Osteoblast (primary cell): ENCODE measurements around the gene C2orf68. TPM values are rescaled to one million over a fixed set of nuclear protein-coding genes. Genes with fewer than 3 reads are reported as not detected.

Source experiments
- DNase-seq: peaks from one replicate; pipeline ENCODE4 v3.0.0; 2011; ENCODE audit warnings: low spot score, mixed read lengths; ENCODE audit not compliant: insufficient read length; ENCODE audit errors: missing footprints
- H2AFZ ChIP-seq: 2 replicates; pipeline ENCODE4 v1.6.0; 2011; ENCODE audit warnings: mild to moderate bottlenecking, low read length
- H3K27ac ChIP-seq: 2 replicates; pipeline ENCODE4 v1.5.1; 2011; ENCODE audit warnings: mild to moderate bottlenecking, low read depth, low read length, moderate library complexity
- H3K27me3 ChIP-seq: 2 replicates; pipeline ENCODE4 v1.6.0; 2012; ENCODE audit warnings: mild to moderate bottlenecking, control low read depth, inconsistent platforms, low read length, moderate library complexity; ENCODE audit not compliant: insufficient read depth
- H3K36me3 ChIP-seq: 2 replicates; pipeline ENCODE4 v1.5.1; 2011; ENCODE audit warnings: mild to moderate bottlenecking, low read length, control low read depth, moderate library complexity; ENCODE audit not compliant: insufficient read depth
- H3K4me1 ChIP-seq: 2 replicates; pipeline ENCODE4 v1.5.1; 2011; ENCODE audit warnings: mild to moderate bottlenecking, low read length, control low read depth, moderate library complexity; ENCODE audit not compliant: insufficient read depth
- H3K4me2 ChIP-seq: 2 replicates; pipeline ENCODE4 v1.6.0; 2011; ENCODE audit warnings: mild to moderate bottlenecking, low read length; ENCODE audit not compliant: insufficient read depth
- H3K4me3 ChIP-seq: fragments of 200-600 bp; sonication (generic); 3 replicates; pipeline ENCODE4 v1.5.1; 2012; ENCODE audit warnings: mild to moderate bottlenecking, low read length, inconsistent platforms; ENCODE audit not compliant: insufficient read depth
- H3K79me2 ChIP-seq: 2 replicates; pipeline ENCODE4 v1.6.0; 2012; ENCODE audit warnings: mild to moderate bottlenecking, low read length, control low read depth, inconsistent platforms; ENCODE audit not compliant: insufficient read depth
- H3K9me3 ChIP-seq: 2 replicates; pipeline ENCODE4 v1.5.1; 2011; ENCODE audit warnings: low read depth, low read length, control low read depth
- H4K20me1 ChIP-seq: 2 replicates; pipeline ENCODE4 v1.6.0; 2012; ENCODE audit warnings: mild to moderate bottlenecking, low read length, control low read depth; ENCODE audit not compliant: insufficient read depth
- total RNA-seq: library from RNA; depleted of rRNA; stranded (reverse); fragments of >200 nt; gene quantifications from 2 replicates; pipeline ENCODE4 v1.2.3, GENCODE V29; 2012
- TF ChIP-seq, protein P1 (sequence below): IDR thresholded peaks from 2 replicates; pipeline ENCODE4 v1.5.1; 2011; ENCODE audit warnings: mild to moderate bottlenecking, low read depth, low read length, moderate library complexity; ENCODE audit errors: extremely low read depth

C2orf68 gene
- total RNA-seq, 1 donor, result 23.9 TPM

DNA sequence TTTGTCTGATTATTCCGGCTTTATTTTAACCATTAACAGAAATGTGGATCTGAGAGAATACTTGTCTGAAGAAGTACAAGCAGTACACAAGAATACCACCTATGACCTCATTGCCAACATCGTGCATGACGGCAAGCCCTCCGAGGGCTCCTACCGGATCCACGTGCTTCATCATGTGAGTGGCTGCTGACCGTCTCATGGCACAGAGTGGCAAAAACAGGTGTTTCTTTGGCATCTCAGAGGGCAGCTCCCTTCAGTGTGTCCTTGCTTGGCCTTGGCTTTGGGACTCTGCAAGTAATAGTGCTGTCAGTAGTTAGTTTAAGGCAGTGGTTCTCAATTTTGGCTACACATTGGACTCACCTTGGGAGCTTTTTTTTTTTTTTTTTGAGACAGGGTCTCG is 33.0 kb upstream of the C2orf68 start:
- Histone ChIP-seq H3K4me3 (no peak overlapping the region), H4K20me1 (no peaks in the 10 kb centered on the region), H3K9me3 (no peaks in the 10 kb centered on the region), H2AFZ (no peak overlapping the region), H3K27ac (no peak overlapping the region), H3K4me2 (no peak overlapping the region), H3K36me3 (peaks cover 85% of the 10 kb centered on the region), H3K79me2 (no peaks in the 10 kb centered on the region), H3K27me3 (no peaks in the 10 kb centered on the region), H3K4me1 (peaks cover 17% of the 10 kb centered on the region)
- no peak for DNase-seq
- TF ChIP-seq, protein P1, sequence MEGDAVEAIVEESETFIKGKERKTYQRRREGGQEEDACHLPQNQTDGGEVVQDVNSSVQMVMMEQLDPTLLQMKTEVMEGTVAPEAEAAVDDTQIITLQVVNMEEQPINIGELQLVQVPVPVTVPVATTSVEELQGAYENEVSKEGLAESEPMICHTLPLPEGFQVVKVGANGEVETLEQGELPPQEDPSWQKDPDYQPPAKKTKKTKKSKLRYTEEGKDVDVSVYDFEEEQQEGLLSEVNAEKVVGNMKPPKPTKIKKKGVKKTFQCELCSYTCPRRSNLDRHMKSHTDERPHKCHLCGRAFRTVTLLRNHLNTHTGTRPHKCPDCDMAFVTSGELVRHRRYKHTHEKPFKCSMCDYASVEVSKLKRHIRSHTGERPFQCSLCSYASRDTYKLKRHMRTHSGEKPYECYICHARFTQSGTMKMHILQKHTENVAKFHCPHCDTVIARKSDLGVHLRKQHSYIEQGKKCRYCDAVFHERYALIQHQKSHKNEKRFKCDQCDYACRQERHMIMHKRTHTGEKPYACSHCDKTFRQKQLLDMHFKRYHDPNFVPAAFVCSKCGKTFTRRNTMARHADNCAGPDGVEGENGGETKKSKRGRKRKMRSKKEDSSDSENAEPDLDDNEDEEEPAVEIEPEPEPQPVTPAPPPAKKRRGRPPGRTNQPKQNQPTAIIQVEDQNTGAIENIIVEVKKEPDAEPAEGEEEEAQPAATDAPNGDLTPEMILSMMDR, result no peak

DNA sequence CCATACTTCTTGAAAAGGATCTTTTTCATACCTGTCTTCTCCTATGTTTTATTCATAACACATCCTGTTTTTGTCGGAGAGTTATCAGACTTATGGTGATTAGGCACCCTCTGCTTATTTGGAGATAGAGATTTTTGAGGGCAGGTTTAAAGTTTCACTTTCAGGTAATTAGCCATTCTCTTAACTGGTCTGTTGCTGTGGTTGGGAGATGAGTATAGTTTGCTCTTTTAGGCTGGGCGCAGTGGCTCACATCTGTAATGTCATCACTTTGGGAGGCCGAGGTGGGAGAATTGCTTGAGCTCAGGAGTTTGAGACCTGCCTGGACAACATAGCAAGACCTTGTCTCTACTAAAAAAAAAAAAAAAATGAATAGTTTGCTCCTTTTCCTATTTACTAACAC is 30.9 kb upstream of the C2orf68 start:
- Histone ChIP-seq H3K4me3 (no peak overlapping the region), H3K27ac (no peak overlapping the region), H2AFZ (no peak overlapping the region), H3K4me2 (no peak overlapping the region), H4K20me1 (no peaks in the 10 kb centered on the region), H3K27me3 (no peaks in the 10 kb centered on the region), H3K79me2 (peaks cover 3% of the 10 kb centered on the region), H3K9me3 (no peaks in the 10 kb centered on the region), H3K36me3 (peaks cover 88% of the 10 kb centered on the region), H3K4me1 (no peaks in the 10 kb centered on the region)
- TF ChIP-seq, protein P1, result no peak
- no peak for DNase-seq

DNA sequence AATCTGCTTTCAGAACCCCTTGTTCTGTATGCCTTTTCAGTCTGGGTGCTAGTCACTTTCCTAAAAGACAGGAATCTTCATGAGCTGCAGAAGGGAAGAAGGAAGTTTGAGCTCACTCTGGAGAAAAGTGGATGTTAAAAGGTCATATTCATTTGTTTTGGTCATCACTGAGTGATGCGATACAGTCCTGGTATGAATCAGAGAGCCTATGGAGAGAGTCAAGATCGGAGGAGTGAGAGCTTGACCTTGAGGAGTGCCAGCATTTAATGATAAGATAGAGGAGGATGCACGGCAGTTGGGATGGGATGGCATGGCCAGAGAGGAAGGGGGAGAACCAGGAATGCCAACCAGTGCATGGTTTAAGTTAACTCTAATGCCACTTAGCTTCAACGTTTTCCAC is 23.8 kb upstream of the C2orf68 start:
- peaks cover 4% of the 10 kb centered on the region for H3K4me1 ChIP-seq
- H2AFZ ChIP-seq, result no peak overlapping the region
- H3K27me3 ChIP-seq, result no peaks in the 10 kb centered on the region
- no peak overlapping the region for H3K4me2 ChIP-seq
- TF ChIP-seq, protein P1, result no peak
- peaks cover 79% of the 10 kb centered on the region for H3K36me3 ChIP-seq
- H3K4me3 ChIP-seq, result no peak overlapping the region
- peaks cover 5% of the 10 kb centered on the region for H4K20me1 ChIP-seq
- H3K79me2 ChIP-seq, result peaks cover 19% of the 10 kb centered on the region
- H3K9me3 ChIP-seq, result no peaks in the 10 kb centered on the region
- DNase-seq, result peak; percentile 83
- H3K27ac ChIP-seq, result peak overlapping the region; percentile 13

DNA sequence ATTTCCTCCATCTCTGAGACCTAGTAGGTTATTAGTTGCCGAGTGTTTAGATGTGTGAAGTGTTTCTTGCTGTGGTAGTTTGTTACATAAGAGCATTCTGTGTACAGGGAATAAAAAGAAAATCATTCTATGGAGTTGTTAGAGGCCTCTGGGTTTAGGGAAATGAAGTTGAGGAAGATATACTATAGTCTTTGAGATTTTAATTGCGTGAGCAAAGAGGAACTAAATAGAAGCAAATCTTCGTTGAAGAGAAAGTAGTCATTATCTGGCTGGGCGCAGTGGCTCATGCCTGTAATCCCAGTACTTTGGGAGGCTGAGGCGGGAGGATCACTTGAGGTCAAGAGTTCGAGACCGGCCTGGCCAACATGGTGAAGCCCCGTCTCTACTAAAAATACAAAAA is 23.1 kb upstream of the C2orf68 start:
- no peak for DNase-seq
- Histone ChIP-seq H3K27me3 (no peaks in the 10 kb centered on the region), H3K9me3 (no peaks in the 10 kb centered on the region), H4K20me1 (peaks cover 5% of the 10 kb centered on the region), H3K4me1 (peaks cover 4% of the 10 kb centered on the region), H3K4me2 (no peak overlapping the region), H2AFZ (no peak overlapping the region), H3K36me3 (peaks cover 81% of the 10 kb centered on the region), H3K4me3 (no peak overlapping the region), H3K79me2 (peaks cover 19% of the 10 kb centered on the region), H3K27ac (no peak overlapping the region)
- TF ChIP-seq, protein P1, result no peak
